Spinal cord (tissue), 10 donors: ENCODE measurements around the gene AUH. TPM values are rescaled to one million over a fixed set of nuclear protein-coding genes. Genes with fewer than 3 reads are reported as not detected.
A peak's percentile ranks its signal among the peaks of the same experiment; 100 is the strongest.

Experiments
- DNase-seq, 6 donors: peaks; one replicate each; pipeline versions ENCODE4 v3.0.0 to v3.0.0-alpha.2; 2013 to 2015; ENCODE audit warnings: low spot score in 6 of 6, low read depth in 4 of 6
- H3K27ac ChIP-seq: one replicate; pipeline ENCODE4 v1.5.1; 2013; ENCODE audit warnings: low read depth, low read length, control low read depth
- H3K27me3 ChIP-seq: one replicate; pipeline ENCODE4 v1.6.1; 2013; ENCODE audit warnings: low read length; ENCODE audit not compliant: control insufficient read depth, insufficient read depth
- H3K36me3 ChIP-seq: one replicate; pipeline ENCODE4 v1.6.1; 2013; ENCODE audit warnings: low read length; ENCODE audit not compliant: control insufficient read depth, insufficient read depth
- H3K4me1 ChIP-seq: one replicate; pipeline ENCODE4 v1.6.1; 2013; ENCODE audit warnings: low read length; ENCODE audit not compliant: control insufficient read depth, insufficient read depth
- H3K4me3 ChIP-seq: one replicate; pipeline ENCODE4 v1.5.1; 2013; ENCODE audit warnings: low read depth, low read length, control low read depth
- H3K9me3 ChIP-seq: one replicate; pipeline ENCODE4 v1.6.1; 2013; ENCODE audit warnings: low read length; ENCODE audit not compliant: control insufficient read depth, insufficient read depth
- WGBS: methylation state at CpG from one replicate; pipeline ENCODE4 v1.1.5; 2013; ENCODE audit warnings: missing lambda C conversion rate; ENCODE audit not compliant: insufficient coverage; 5-methylcytosine and 5-hydroxymethylcytosine counted together
- polyA plus RNA-seq, 2 donors: library from polyadenylated mRNA; unstranded; fragments of 120-200 nt; gene quantifications; one replicate each; pipeline ENCODE4 v1.2.1, GENCODE V29; 2013; ENCODE audit not compliant: insufficient read length in 2 of 2
- total RNA-seq, 2 donors: library from RNA; depleted of rRNA in 1 of 2; stranded (reverse); fragments of 120-200 nt in 1 of 2; fragments of >200 nt in 1 of 2; gene quantifications; one replicate each; pipeline versions ENCODE4 v1.2.3 to v1.2.4, GENCODE V29; 2013 to 2014
- donor health status: healthy.

Gene AUH
- total and polyA plus RNA-seq, 4 donors, result 19.6 to 34.8 (median 26.5) TPM

- DNase-seq, result no peak
- WGBS, result 93% methylated on average over 5 of the region's 5 CpGs
- H3K4me1 ChIP-seq, result peaks cover 8% of the 10 kb centered on the region
- no peak overlapping the region for H3K4me3 ChIP-seq
- no peaks in the 10 kb centered on the region for H3K9me3 ChIP-seq
- H3K36me3 ChIP-seq, result peaks cover 6% of the 10 kb centered on the region
- no peaks in the 10 kb centered on the region for H3K27me3 ChIP-seq
- no peak overlapping the region for H3K27ac ChIP-seq
Observed at GRCh38 chr9:91211919-91212318, 149.8 kb downstream of the AUH start.

DNA sequence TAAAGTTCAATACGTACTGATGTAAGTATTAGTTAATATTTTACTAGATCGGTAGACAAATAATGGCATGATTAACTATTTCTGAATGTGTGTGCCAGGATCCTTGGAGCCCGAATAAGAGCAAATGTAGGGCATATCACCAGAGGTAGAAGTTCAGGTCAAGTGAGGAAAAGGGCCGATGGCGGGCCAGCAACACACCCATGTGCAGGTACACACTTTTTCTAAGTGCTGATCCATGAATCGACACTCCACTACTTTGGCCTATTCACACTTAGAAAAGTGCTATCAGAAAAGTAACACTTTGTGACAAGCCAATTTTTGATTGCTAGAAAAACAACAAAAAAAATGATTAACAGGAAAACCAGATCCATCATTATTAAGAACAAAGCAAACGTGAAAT, 150.3 kb downstream of the AUH start:
- WGBS, result 94% methylated on average over 5 of the region's 7 CpGs

DNA sequence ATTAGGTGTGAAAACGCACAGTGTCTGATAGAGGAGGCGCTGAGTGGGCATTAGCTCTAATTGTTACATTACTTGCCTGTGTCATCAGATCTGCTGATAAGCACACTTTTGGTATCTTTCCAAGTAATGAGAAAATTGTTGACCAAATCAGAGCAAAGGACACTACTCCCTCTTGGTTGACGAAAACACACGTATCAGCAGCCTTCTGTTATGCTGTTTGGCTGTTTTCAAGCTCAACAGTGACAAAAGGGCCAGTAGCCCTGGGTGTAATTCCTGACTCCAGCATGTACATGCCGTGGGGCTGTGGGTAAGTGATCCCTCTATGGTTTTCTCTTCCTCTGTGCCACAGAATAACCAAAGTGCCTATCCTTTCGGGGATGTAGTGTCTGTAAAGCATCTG, 151.4 kb downstream of the AUH start:
- DNase-seq, result no peak
- WGBS, result 100% methylated on average over 1 of the region's 6 CpGs
- Histone ChIP-seq H3K36me3 (peaks cover 6% of the 10 kb centered on the region), H3K27me3 (no peaks in the 10 kb centered on the region), H3K4me3 (no peak overlapping the region), H3K4me1 (peaks cover 8% of the 10 kb centered on the region), H3K9me3 (no peaks in the 10 kb centered on the region), H3K27ac (no peak overlapping the region)

More for the DNA sequence above, 150.3 kb downstream of the AUH start:
- no peak for DNase-seq
- Histone ChIP-seq H3K27me3 (no peaks in the 10 kb centered on the region), H3K36me3 (peaks cover 6% of the 10 kb centered on the region), H3K9me3 (no peaks in the 10 kb centered on the region), H3K4me1 (peaks cover 8% of the 10 kb centered on the region), H3K27ac (no peak overlapping the region), H3K4me3 (no peak overlapping the region)

DNA sequence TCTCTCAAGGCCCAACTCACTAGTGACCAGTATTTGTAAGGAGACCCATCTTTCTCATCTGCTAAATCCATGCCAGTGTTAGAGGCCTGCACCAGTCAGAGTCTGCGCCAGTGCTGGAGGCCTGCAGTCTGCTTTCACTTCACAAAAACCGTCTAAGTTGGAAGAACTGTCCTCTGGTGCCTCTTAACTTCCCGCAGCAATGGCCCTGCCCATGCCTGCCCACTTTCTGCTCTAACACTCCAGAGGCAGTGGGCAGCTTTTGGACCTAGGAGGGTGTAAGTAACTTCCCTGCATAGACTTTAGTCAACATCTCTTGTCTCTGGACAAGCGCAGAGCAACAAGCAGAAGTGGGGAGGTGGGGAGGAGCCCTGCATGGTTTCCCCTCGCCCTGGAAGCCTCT, 152.9 kb downstream of the AUH start:
- Histone ChIP-seq H3K4me1 (peaks cover 8% of the 10 kb centered on the region), H3K4me3 (no peak overlapping the region), H3K9me3 (no peaks in the 10 kb centered on the region), H3K27me3 (no peaks in the 10 kb centered on the region), H3K27ac (no peak overlapping the region), H3K36me3 (peaks cover 6% of the 10 kb centered on the region)
- 96% methylated on average over 4 of the region's 5 CpGs for WGBS
- no peak for DNase-seq

DNA sequence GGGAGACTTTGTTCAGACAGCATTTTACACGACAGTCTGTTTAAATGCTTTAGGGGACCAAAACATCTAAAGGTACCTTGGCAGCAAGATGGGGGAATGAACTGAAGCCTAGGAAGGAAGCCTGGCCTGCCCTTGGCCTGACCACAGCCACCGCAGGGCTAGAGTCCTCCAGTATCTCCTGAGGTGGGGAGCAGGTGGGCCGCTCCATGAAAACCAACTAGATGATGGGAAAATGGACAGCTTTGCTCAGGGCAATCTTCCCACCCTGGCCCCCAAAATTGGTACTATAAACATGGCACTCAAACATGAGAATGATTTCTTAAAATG, 153.3 kb downstream of the AUH start:
- no peak overlapping the region for H3K4me3 ChIP-seq
- H3K27ac ChIP-seq, result peak overlapping the region; percentile 2
- 57% methylated on average over 2 of the region's 3 CpGs for WGBS

DNA sequence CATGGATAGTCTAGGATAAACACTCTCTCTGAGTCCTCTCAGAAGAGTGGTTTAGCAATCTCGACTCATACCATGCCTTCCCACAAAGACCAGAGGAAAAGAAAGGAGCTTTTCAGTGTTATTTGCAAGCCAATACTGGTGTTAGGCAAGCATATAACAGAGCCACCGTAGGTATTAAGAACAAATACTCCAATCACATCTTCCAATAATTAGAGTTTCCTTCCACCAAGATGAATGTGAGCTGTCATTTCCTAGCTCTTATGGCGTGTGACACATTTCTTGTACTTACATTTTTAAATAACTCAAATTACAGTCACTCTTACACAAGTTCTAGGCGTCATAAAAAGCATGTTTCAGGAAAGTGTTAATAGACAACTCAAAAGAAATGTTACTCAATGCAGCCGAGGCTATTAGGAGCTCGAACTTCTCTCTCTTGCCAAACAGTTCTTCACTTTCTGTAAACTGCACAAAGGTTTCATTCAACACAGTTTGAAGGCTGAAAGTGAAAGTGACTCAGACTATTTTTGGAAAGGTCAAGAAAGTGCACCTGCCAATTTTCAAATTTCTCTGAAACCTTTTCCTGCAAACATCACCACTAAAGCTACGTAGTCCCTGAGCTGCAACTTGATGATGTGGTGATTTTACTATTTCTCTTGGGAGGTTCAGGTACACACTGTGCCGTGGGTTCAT, 153.8 kb downstream of the AUH start:
- H3K36me3 ChIP-seq, result peaks cover 2% of the 10 kb centered on the region
- 25% methylated on average over 1 of the region's 8 CpGs for WGBS
- no peaks in the 10 kb centered on the region for H3K9me3 ChIP-seq
- H3K4me3 ChIP-seq, result no peak overlapping the region
- peaks cover 8% of the 10 kb centered on the region for H3K4me1 ChIP-seq
- peak in 2 of 6 donors; percentile 24 to 66 for DNase-seq
- H3K27ac ChIP-seq, result peak overlapping the region; percentile 17
- H3K27me3 ChIP-seq, result no peaks in the 10 kb centered on the region

More for the DNA sequence above, 153.3 kb downstream of the AUH start:
- no peak for DNase-seq
- Histone ChIP-seq H3K9me3 (no peaks in the 10 kb centered on the region), H3K36me3 (peaks cover 6% of the 10 kb centered on the region), H3K4me1 (peaks cover 8% of the 10 kb centered on the region), H3K27me3 (no peaks in the 10 kb centered on the region)

- DNase-seq, result no peak
- Histone ChIP-seq H3K4me1 (peaks cover 8% of the 10 kb centered on the region), H3K9me3 (no peaks in the 10 kb centered on the region), H3K27ac (peak overlapping the region; percentile 17), H3K36me3 (no peaks in the 10 kb centered on the region), H3K27me3 (no peaks in the 10 kb centered on the region), H3K4me3 (no peak overlapping the region)
- WGBS, result 85% methylated on average over 4 of the region's 9 CpGs
Observed at GRCh38 chr9:91207397-91207728, 154.4 kb downstream of the AUH start.

- Histone ChIP-seq H3K27ac (no peak overlapping the region), H3K9me3 (no peaks in the 10 kb centered on the region), H3K36me3 (no peaks in the 10 kb centered on the region), H3K27me3 (no peaks in the 10 kb centered on the region), H3K4me3 (no peak overlapping the region), H3K4me1 (peaks cover 8% of the 10 kb centered on the region)
- no peak for DNase-seq
- no CpG with 5 or more reads among the region's 1 CpG for WGBS
Observed at GRCh38 chr9:91206806-91207205, 154.9 kb downstream of the AUH start.

- H3K27ac ChIP-seq, result no peak overlapping the region
- no peak overlapping the region for H3K4me3 ChIP-seq
- H3K36me3 ChIP-seq, result no peaks in the 10 kb centered on the region
- peaks cover 5% of the 10 kb centered on the region for H3K4me1 ChIP-seq
- no peaks in the 10 kb centered on the region for H3K9me3 ChIP-seq
- H3K27me3 ChIP-seq, result no peaks in the 10 kb centered on the region
- no peak for DNase-seq
Observed at GRCh38 chr9:91202736-91203283, 158.9 kb downstream of the AUH start.

- H3K27ac ChIP-seq, result no peak overlapping the region
- DNase-seq, result no peak
- no peaks in the 10 kb centered on the region for H3K27me3 ChIP-seq
- H3K4me1 ChIP-seq, result peaks cover 7% of the 10 kb centered on the region
- H3K36me3 ChIP-seq, result no peaks in the 10 kb centered on the region
- H3K4me3 ChIP-seq, result no peak overlapping the region
- H3K9me3 ChIP-seq, result no peaks in the 10 kb centered on the region
- WGBS, result no CpG with 5 or more reads among the region's 2 CpGs
Observed at GRCh38 chr9:91200692-91201336, 160.9 kb downstream of the AUH start.
